Astrocyte (in vitro differentiated cells and primary cell): ENCODE results near the gene KRTAP19-7.

Experiments used
- EZH2 ChIP-seq: IDR thresholded peaks from 2 replicates; pipeline ENCODE4 v1.6.1; 2012; ENCODE audit warnings: mild to moderate bottlenecking, low read length, inconsistent platforms; ENCODE audit not compliant: insufficient read depth
- TF ChIP-seq, protein P1 (sequence below): IDR thresholded peaks from 2 replicates; pipeline ENCODE4 v1.5.1; 2011; ENCODE audit warnings: low read depth, mild to moderate bottlenecking, inconsistent platforms, low read length, moderate library complexity; ENCODE audit not compliant: insufficient read depth

DNA sequence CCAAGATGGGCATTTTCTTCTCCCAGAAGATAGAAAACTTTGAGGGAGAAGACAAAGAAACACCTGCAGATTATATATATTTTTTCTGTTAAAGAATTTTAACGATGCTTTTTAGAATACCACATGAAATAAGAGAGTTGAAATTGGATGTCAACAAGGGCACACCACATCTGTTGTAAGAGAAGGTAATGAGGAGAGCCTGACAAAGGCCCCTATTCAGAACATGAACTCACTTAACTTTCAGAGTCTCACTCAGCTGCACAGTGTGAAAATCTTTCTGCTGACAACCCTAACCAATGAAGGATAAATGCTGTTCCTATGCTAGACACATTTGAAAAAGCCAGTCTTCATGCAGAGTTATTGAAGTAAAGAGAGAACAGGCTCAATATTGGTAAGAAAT is 21.8 kb upstream of the KRTAP19-7 start:
- TF ChIP-seq, protein P1, sequence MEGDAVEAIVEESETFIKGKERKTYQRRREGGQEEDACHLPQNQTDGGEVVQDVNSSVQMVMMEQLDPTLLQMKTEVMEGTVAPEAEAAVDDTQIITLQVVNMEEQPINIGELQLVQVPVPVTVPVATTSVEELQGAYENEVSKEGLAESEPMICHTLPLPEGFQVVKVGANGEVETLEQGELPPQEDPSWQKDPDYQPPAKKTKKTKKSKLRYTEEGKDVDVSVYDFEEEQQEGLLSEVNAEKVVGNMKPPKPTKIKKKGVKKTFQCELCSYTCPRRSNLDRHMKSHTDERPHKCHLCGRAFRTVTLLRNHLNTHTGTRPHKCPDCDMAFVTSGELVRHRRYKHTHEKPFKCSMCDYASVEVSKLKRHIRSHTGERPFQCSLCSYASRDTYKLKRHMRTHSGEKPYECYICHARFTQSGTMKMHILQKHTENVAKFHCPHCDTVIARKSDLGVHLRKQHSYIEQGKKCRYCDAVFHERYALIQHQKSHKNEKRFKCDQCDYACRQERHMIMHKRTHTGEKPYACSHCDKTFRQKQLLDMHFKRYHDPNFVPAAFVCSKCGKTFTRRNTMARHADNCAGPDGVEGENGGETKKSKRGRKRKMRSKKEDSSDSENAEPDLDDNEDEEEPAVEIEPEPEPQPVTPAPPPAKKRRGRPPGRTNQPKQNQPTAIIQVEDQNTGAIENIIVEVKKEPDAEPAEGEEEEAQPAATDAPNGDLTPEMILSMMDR = no peak
- TF ChIP-seq EZH2 = no peak
